NCI-H2227 (cell line): ENCODE data around the gene TMEM169.

ENCODE experiments used
- DNase-seq: peaks from one replicate; lab custom pipeline; 2025; ENCODE audit not compliant: unreplicated experiment; lab: John Stamatoyannopoulos, UW

The TMEM169 gene

DNA sequence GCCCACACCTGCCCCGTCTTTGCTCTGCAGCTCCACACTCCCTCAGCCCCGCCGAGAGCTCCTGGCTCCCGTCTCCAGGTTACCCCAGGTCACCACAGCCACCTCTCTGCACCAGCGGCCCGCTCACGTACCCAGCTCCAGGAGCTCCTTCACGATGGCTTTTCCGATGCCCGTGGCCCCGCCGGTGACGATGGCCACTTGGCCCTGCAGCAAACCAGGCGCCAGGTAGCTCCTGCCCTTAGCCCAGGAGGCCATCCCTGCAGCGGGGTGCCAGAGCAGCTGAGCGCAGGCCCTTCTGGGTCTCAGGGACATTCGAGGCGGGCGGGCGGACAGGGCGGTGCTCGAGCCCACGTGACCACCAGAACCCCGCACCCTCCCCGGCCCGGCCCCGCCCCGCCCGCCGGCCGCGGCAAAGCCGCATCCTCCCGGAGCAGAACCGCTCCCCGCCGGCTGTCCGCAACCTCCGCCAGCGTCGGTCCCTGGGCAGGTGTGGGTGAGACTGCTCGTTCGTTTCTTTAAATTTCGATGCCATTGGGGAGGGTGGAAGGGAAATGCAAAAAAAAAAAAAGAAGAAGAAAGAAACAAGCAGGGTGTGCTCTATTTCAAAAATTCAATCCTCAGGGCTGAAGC, at the start of gene TMEM169, which contains the start of gene PECR:
TSS of gene TMEM169 (plus strand) at position 433 of the 630 bp plus-strand sequence. CDS start 14,045 bp downstream, outside the sequence.
TSS of gene PECR (minus strand) at position 323 of the 630 bp plus-strand sequence. CDS start at position 255, 68 bp downstream.
- DNase-seq: peak; percentile 92

- peak; percentile 30 for DNase-seq
Observed at GRCh38 chr2:216031960-216032689, 49.6 kb upstream of the TMEM169 start.

GRCh38 chr2:216033403-216033802, 48.3 kb upstream of the TMEM169 start:
- no peak for DNase-seq

DNA sequence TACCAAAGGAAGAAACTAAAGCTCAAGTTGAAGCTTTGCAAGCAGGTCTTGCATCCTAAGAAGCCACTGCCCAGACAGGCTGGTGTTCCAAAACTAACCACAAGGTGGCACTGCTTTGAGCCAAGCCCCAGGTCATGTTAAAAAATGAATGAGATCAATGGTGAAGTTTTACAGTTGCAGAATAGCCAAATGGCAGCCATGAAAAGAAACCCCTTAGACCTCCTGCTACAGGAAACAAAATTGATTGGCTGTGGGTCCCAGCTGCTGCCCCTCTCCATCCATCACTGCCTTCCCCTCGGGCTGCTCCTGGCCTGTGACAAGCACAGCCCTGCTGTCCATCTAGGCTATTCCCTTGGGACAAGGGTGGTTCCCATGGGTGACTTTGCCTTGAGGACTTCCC, 47.7 kb upstream of the TMEM169 start:
- peak; percentile 85 for DNase-seq

GRCh38 chr2:216039918-216040317, 41.8 kb upstream of the TMEM169 start:
- no peak for DNase-seq

- DNase-seq: no peak
Observed at GRCh38 chr2:216041438-216041837, 40.3 kb upstream of the TMEM169 start.

- no peak for DNase-seq
Observed at GRCh38 chr2:216043949-216044348, 37.8 kb upstream of the TMEM169 start.

GRCh38 chr2:216044883-216045486, 36.7 kb upstream of the TMEM169 start:
- no peak for DNase-seq

DNA sequence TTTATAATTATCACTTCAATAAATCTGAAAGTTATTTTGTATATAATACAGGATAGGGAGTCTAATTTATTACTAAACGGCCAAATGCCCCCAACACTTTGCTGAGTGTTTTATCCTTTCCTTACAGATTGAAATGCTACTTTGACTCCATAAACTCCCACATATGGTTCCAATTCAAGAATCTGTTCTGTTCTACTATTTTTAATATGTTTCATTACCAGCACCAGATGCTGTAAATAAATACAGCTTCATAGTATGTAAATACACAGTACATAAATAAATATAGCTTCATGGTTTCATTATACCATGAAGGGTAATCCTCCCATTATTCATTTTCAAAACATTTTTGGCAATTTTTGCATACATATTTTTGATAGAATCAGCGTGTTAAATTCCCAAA, 34.3 kb upstream of the TMEM169 start:
- no peak for DNase-seq

DNA sequence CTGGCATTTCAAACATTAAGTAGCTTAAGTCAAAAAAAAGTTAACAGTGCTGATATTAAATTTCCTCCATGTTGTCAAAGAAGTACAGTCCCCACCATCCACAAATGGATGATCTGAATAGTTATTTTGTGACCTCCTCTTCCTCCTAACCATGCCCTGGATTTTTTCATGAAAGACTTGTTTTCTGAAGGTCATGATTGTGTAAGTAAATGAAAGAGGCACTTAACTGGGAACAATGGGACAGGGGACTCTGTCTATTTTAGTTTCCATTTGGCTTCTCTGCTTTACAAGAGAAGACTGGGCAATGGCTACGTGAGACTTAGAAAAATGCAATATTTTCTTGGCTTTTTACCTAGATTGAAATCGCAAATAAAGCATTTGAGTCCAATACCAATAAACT, 32.3 kb upstream of the TMEM169 start:
- DNase-seq: no peak

DNA sequence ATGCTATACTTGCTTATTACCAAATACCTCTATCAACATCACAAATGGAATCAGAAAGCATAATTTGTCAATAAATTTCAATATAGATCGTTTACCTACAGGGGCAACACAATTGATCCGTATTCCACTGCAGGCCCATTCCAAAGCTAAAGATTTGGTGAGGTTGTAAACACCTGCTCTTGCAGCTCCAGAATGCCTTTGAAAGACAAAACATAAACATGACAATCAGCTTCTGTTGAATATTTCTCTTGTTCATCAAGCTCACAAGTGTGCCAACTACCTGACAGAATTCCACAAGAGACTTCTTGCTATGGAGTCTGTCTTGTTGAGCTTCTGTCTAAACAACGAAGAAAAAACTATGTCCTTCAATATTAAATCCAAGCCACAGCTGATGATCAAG, 30.4 kb upstream of the TMEM169 start:
- DNase-seq: no peak

- DNase-seq: no peak
Observed at GRCh38 chr2:216052420-216052819, 29.3 kb upstream of the TMEM169 start.

GRCh38 chr2:216055680-216056079, 26.0 kb upstream of the TMEM169 start:
- no peak for DNase-seq

GRCh38 chr2:216056739-216057138, 25.0 kb upstream of the TMEM169 start:
- no peak for DNase-seq

DNA sequence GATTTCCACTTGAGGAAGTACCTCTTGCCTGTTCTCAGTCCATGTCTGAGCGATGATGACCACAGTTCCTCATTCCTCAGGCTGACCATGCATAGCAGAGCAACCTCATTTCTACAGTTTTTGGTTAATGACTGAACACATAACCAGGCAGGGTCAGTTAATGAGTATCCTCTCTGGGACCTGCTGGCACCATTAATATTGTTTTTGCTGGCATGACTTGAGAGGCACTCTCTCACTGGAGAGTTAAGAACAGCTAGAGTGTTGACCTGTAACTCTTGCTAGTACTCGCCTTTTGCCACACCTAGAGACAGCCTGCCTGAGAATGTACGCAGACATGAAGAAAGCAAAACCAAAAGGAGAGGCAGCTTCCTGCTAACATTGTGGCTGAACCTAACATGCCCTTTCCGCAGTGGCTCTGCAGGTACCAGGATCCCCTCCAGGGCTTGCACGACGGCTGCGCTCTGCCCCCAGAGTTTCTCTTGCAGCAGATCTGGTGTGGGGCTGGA, 24.0 kb upstream of the TMEM169 start:
- no peak for DNase-seq

DNA sequence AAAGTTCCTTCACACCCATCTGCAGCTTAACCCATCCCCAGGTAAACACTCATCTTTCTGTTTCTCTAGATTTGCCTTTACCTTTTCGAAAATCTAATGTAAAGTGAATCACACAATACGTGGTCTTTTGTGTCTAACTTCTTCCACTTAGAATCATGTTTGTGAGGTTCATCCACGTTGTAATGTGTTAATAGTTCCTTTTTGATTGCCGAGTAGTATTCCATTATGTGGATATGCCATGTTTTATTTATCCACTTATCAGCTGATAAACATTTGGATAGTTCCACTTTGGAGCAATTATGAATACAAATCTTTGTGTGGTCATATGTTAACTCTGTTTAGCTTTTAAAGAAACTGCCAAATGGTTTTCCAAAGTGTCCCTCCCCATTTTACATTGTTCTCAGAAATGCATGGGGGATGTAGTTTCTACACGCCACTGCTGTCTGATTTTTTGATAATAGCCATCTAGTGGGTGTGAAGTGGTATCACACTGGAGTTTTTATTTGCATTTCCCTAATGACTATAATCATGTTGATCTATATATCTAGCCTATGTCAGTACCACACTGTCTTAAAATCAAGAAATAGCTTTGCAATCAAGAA, 22.4 kb upstream of the TMEM169 start:
- DNase-seq: no peak

DNA sequence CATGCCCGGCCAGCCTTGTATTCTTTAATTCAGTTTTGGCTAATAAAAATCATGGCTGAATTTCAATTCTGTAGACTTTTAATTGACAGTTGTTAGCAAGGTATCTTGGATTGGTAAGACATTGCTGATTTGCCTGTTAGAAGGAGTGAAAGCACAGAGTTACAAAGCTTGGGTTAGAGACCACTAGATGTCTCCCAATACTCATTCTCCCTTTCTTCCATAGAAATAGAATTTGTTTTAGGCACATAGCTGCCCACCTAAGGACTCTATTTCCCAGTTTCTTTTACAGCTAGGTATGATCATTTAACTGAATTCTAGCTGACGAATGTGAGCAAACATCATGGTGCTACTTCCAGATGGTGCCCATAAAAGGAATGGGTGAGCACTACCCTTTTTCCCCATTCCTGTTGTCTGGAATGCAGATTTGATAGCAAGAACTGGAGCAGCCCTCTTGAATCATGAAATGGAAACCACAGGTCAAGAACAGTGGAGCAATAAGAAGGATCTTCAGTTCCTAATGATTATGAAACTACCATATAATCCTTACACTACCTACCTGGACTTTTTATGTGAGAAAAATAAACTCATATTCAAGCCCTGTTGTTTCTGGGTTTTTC, 17.6 kb upstream of the TMEM169 start:
- no peak for DNase-seq

- DNase-seq: no peak
Observed at GRCh38 chr2:216064665-216065064, 17.1 kb upstream of the TMEM169 start.

GRCh38 chr2:216066230-216066629, 15.5 kb upstream of the TMEM169 start:
- no peak for DNase-seq

DNA sequence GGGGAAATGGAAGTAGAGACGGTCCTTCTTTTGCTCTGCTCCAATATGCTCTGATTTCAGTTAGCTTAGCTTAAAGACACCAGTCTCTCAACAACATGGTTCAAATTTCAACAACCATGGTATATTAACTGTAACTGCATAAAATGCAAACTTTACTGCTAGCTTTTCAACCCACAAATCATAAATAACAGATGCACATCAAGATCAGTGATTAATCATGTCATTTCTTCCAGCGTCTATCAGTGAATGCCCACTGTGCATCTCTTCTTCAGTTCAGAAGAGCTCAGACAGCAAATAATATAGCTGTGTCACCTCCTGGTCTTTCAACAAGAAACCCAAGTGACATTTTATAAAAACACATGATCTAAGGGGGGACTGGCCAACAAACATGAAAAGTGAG, 12.7 kb upstream of the TMEM169 start:
- DNase-seq: no peak

GRCh38 chr2:216070195-216070594, 11.5 kb upstream of the TMEM169 start:
- no peak for DNase-seq
